ENCODE measurements around the gene TRAPPC12.

The TRAPPC12 gene

DNA sequence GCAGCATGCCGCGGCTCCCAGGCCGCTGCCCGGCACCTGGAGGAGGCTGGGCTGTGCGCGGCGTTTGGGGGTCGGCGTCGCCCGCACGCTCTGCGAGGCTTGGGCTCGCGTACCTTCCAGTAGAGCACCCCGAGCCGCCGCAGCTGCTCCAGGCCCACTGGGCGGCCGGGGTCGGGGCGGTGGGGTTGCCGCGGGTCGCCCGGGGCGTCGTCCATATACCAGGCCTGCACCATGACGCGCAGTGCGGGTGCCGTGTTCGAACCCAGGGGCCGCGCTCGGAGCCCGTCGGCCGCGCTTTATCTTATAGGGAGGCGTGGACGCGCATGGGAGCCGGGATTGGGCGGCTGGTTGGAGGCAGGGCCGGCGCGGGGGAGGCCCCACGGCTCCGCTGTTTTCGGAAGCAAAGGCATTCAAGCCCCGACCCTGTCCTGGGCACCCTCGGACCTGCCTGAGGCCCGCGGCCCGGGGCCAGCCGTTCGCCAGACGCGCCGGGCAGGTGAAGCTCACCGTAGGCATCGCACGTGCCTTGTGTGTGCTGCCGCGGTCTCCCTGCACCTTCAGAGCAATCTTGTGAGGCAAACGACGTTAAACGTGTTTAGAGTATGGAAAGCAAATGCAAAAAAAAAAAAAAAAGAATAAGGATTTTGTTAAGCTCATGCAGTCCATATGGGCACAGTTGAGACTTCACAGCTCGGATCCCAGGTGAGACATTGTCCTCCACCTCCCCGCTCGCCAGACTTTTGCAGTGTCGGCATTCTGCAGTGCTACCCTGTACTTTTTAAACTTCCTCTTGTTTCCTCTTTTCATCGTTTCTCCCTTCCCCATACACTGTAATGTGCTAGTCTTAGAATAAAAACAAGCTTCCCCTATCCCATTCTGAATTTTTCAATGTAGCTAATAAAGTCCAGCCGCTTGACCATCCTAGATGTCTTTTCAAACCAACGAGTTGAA lies 140.0 kb downstream of the TRAPPC12 start, which contains the start of gene ADI1:
Gene ADI1, minus strand, starts transcription at position 277 of the 951 bp plus-strand sequence. Its CDS starts 44 bp downstream, at position 233.
- H3K9me3 ChIP-seq (ENCODE audit: control insufficient read depth in 5 of 5, low read length in 5 of 5), result no peaks in the 10 kb centered on the region
- peak within 1 kb of the TSS; percentile 63 to 93 (median 88) for H3K9ac ChIP-seq (ENCODE audit: low read length in 5 of 5)
- no peaks in the 10 kb centered on the region for H3K36me3 ChIP-seq (ENCODE audit: control insufficient read depth in 5 of 5, insufficient read depth in 5 of 5, low read length in 5 of 5)
- H3K27me3 ChIP-seq (ENCODE audit: control insufficient read depth in 5 of 5, insufficient read depth in 4 of 5, low read length in 5 of 5), result no peaks in the 10 kb centered on the region
- H3K4me1 ChIP-seq (ENCODE audit: control insufficient read depth in 5 of 5, insufficient read depth in 5 of 5, low read length in 5 of 5), result peaks cover 14 to 48% (median 42%) of the 10 kb centered on the region in 5 donors
- H3K4me3 ChIP-seq (ENCODE audit: low read depth in 1 of 5, low read length in 5 of 5), result peak within 1 kb of the TSS; percentile 81 to 92 (median 83)
- H3K27ac ChIP-seq (ENCODE audit: low read depth, low read length), result peak within 1 kb of the TSS; percentile 90

DNA sequence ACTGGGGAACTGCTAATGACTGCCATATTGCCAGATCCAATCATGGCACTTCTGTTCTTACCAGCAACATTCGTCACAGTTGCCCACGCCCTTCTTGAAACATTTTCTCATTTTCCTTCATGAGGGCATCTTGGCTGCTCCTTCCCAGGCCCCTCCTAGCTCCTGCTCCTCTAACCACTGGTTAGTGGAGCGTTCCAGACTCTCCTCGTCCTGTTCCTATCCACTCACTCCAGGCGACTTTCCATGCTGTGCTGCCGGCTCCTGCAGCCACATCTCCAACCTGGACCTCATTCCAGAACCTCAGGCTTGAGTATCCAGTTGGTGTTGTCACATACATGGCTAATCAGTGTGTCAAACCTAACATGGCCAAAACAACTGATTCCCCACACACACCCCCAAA lies 141.1 kb downstream of the TRAPPC12 start:
- Histone ChIP-seq H3K27ac (ENCODE audit: low read depth, low read length) (no peak overlapping the region), H3K36me3 (ENCODE audit: control insufficient read depth in 5 of 5, insufficient read depth in 5 of 5, low read length in 5 of 5) (no peaks in the 10 kb centered on the region), H3K4me1 (ENCODE audit: control insufficient read depth in 5 of 5, insufficient read depth in 5 of 5, low read length in 5 of 5) (peaks cover 18 to 55% (median 50%) of the 10 kb centered on the region in 5 donors), H3K27me3 (ENCODE audit: control insufficient read depth in 5 of 5, insufficient read depth in 4 of 5, low read length in 5 of 5) (no peaks in the 10 kb centered on the region), H3K4me3 (ENCODE audit: low read depth in 1 of 5, low read length in 5 of 5) (no peak overlapping the region), H3K9ac (ENCODE audit: low read length in 5 of 5) (no peak overlapping the region), H3K9me3 (ENCODE audit: control insufficient read depth in 5 of 5, low read length in 5 of 5) (no peaks in the 10 kb centered on the region)

DNA sequence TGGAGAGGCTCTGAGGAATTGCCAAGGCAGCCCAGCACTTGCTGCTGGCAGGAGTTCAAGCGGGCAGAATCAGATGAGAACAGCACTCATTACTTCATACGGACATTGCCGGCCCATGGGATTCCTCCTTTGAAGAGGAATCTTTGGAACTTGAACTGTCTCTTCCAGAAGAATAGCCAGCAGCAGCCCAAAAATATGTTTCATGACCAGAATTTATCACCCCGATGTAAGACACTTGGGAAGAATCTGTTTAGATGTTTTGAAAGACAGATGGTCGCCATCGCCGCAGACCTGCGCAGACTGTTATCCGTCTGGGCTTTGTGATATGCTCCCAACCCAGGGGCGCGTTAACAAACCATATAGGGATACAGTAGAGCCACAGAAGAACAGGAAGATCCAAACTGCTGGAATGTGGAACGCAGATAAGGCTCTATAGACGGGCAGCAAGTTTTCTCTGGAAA lies 143.5 kb downstream of the TRAPPC12 start:
- H3K4me1 ChIP-seq (ENCODE audit: control insufficient read depth in 5 of 5, insufficient read depth in 5 of 5, low read length in 5 of 5), result peaks cover 16 to 53% (median 47%) of the 10 kb centered on the region in 5 donors
- H3K9me3 ChIP-seq (ENCODE audit: control insufficient read depth in 5 of 5, low read length in 5 of 5), result no peaks in the 10 kb centered on the region
- H3K36me3 ChIP-seq (ENCODE audit: control insufficient read depth in 5 of 5, insufficient read depth in 5 of 5, low read length in 5 of 5), result no peaks in the 10 kb centered on the region
- H3K27me3 ChIP-seq (ENCODE audit: control insufficient read depth in 5 of 5, insufficient read depth in 4 of 5, low read length in 5 of 5), result no peaks in the 10 kb centered on the region
- peak overlapping the region in 1 of 5 donors; percentile 6 for H3K4me3 ChIP-seq (ENCODE audit: low read depth in 1 of 5, low read length in 5 of 5)
- peak overlapping the region; percentile 46 for H3K27ac ChIP-seq (ENCODE audit: low read depth, low read length)
- H3K9ac ChIP-seq (ENCODE audit: low read length in 5 of 5), result no peak overlapping the region

DNA sequence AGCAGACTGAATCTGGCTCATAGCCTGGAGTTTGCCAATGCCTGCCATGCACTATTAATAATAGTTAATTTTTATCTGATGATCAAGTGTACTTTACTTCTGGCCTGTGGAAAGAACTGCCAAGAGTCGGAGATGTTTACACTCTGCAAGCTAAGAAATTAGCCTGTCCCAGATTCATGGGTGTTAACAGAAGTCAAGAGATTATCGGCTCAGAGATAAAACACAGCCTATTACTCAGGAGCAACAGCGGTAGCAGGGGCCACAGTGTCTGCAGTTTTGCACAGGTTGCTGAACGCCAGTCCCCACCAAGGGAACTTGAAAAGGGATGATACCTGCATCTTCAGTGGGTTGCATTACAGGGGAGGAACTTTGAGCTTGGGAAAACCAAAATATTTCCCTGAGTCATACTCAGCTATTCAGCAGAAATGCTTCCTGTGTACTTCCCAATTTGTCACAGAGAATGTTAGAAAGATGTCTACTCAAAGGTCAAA lies 144.1 kb downstream of the TRAPPC12 start:
- Histone ChIP-seq H3K36me3 (ENCODE audit: control insufficient read depth in 5 of 5, insufficient read depth in 5 of 5, low read length in 5 of 5) (no peaks in the 10 kb centered on the region), H3K9me3 (ENCODE audit: control insufficient read depth in 5 of 5, low read length in 5 of 5) (no peaks in the 10 kb centered on the region), H3K27me3 (ENCODE audit: control insufficient read depth in 5 of 5, insufficient read depth in 4 of 5, low read length in 5 of 5) (no peaks in the 10 kb centered on the region), H3K4me3 (ENCODE audit: low read depth in 1 of 5, low read length in 5 of 5) (peak overlapping the region in 1 of 5 donors; percentile 4), H3K9ac (ENCODE audit: low read length in 5 of 5) (no peak overlapping the region), H3K4me1 (ENCODE audit: control insufficient read depth in 5 of 5, insufficient read depth in 5 of 5, low read length in 5 of 5) (peaks cover 15 to 48% (median 41%) of the 10 kb centered on the region in 5 donors), H3K27ac (ENCODE audit: low read depth, low read length) (peak overlapping the region; percentile 46)

DNA sequence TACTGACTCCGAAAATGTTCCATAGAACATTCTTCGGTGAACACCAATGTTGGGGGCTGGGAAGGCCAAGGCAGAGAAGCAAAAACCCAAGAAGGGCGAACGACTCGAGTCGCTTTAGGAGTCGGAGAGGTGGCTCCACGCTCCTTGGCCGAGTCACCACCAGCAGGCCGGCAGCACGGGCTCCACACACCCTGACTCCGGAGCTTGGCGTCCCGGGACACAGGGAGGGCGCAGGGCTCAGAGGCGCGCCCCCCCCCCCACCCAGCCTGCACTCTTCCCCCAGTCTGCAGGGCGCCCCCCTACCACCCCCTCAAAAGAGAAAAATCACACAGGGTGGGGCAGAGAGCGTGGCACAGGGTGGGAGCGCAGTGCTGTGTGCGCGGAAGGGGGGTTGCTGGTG lies 147.4 kb downstream of the TRAPPC12 start:
- Histone ChIP-seq H3K36me3 (ENCODE audit: control insufficient read depth in 5 of 5, insufficient read depth in 5 of 5, low read length in 5 of 5) (peaks cover 0 to 6% (median 2%) of the 10 kb centered on the region in 5 donors), H3K4me1 (ENCODE audit: control insufficient read depth in 5 of 5, insufficient read depth in 5 of 5, low read length in 5 of 5) (peaks cover 13 to 31% (median 29%) of the 10 kb centered on the region in 5 donors), H3K9me3 (ENCODE audit: control insufficient read depth in 5 of 5, low read length in 5 of 5) (no peaks in the 10 kb centered on the region), H3K9ac (ENCODE audit: low read length in 5 of 5) (no peak overlapping the region), H3K4me3 (ENCODE audit: low read depth in 1 of 5, low read length in 5 of 5) (no peak overlapping the region), H3K27ac (ENCODE audit: low read depth, low read length) (no peak overlapping the region), H3K27me3 (ENCODE audit: control insufficient read depth in 5 of 5, insufficient read depth in 4 of 5, low read length in 5 of 5) (no peaks in the 10 kb centered on the region)

DNA sequence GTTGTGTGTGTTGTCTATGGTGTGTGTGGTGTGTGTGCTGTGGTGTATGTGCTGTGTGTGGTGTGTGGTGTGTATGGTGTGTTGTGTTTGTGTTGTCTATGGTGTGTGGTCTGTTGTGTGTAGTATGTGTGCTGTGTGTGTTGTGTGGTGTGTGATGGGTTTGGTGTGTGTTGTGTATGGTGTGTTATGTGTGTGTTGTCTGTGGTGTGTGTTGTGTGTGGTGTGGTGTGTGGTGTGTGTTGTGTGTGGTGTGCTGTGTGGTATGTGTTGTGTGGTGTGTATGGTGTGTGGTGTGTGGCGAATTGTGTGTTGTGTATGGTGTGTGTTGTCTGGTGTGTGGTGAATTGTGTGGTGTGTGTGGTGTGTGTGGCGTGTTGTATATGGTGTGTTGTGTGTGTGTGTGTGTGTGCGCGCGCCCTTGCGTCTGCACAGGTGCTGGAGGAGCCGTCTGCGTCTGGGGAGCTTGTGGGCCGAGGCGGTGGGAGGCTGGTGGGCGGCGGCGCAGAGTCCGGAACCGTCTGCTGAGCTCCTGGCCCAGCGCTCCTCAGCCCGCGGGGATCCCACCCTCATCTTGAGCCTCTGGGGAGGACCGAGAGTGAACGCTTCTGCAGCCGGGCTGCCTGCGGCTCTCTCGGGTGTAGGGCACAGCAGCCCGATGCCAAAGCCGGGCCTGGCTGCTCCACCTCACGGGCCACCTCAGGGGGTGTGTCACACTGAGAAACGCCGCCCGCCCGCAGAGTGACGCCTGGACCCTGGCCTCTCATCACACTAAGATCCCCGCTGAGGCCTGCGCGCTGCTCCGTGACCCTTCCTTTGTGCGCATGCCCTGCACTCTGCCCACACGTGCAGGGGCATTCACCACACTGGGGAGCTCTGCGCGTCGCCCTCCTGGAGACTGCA lies 148.6 kb downstream of the TRAPPC12 start:
- no peak overlapping the region for H3K27ac ChIP-seq (ENCODE audit: low read depth, low read length)
- peaks cover 0 to 15% (median 6%) of the 10 kb centered on the region in 5 donors for H3K36me3 ChIP-seq (ENCODE audit: control insufficient read depth in 5 of 5, insufficient read depth in 5 of 5, low read length in 5 of 5)
- H3K27me3 ChIP-seq (ENCODE audit: control insufficient read depth in 5 of 5, insufficient read depth in 4 of 5, low read length in 5 of 5), result no peaks in the 10 kb centered on the region
- H3K4me3 ChIP-seq (ENCODE audit: low read depth in 1 of 5, low read length in 5 of 5), result no peak overlapping the region
- H3K4me1 ChIP-seq (ENCODE audit: control insufficient read depth in 5 of 5, insufficient read depth in 5 of 5, low read length in 5 of 5), result peaks cover 9 to 23% (median 21%) of the 10 kb centered on the region in 5 donors
- no peak overlapping the region for H3K9ac ChIP-seq (ENCODE audit: low read length in 5 of 5)
- no peaks in the 10 kb centered on the region for H3K9me3 ChIP-seq (ENCODE audit: control insufficient read depth in 5 of 5, low read length in 5 of 5)
